GM12892 (cell line): ENCODE measurements around the gene DGKQ.

Experiments used
- POLR2A ChIP-seq: IDR thresholded peaks from 2 replicates; pipeline ENCODE4 v1.6.1; 2011; ENCODE audit warnings: low read depth, low read length, control low read depth
- POLR2AphosphoS5 ChIP-seq: IDR thresholded peaks from 2 replicates; pipeline ENCODE4 v1.6.1; 2011; ENCODE audit warnings: low read depth, low read length, control low read depth
- TAF1 ChIP-seq: IDR thresholded peaks from 2 replicates; pipeline ENCODE4 v1.6.1; 2011; ENCODE audit warnings: low read depth, mild to moderate bottlenecking, control low read depth, low read length, borderline replicate concordance

- TF ChIP-seq POLR2A (no peak), POLR2AphosphoS5 (no peak), TAF1 (no peak)
These were observed 55.9 kb downstream of the DGKQ start for GRCh38 chr4:917466-917865.
